Mucosa of rectum (tissue), 2 donors: ENCODE measurements around the gene HYAL1.

Source experiments
- H3K27ac ChIP-seq, 2 donors: one replicate each; pipeline ENCODE4 v1.7.0; 2013; ENCODE audit warnings: inconsistent platforms in 2 of 2, low read depth in 2 of 2, low read length in 2 of 2
- H3K27me3 ChIP-seq, 2 donors: one replicate each; pipeline ENCODE4 v1.7.0; 2013; ENCODE audit warnings: low read length in 2 of 2; ENCODE audit not compliant: control insufficient read depth in 2 of 2, insufficient read depth in 2 of 2
- H3K36me3 ChIP-seq, 2 donors: one replicate each; pipeline ENCODE4 v1.7.0; 2013; ENCODE audit warnings: low read length in 2 of 2; ENCODE audit not compliant: control insufficient read depth in 2 of 2, insufficient read depth in 2 of 2
- H3K4me1 ChIP-seq, 2 donors: one replicate each; pipeline ENCODE4 v1.7.0; 2013; ENCODE audit warnings: low read length in 2 of 2, mild to moderate bottlenecking in 1 of 2; ENCODE audit not compliant: control insufficient read depth in 2 of 2, insufficient read depth in 2 of 2
- H3K4me3 ChIP-seq, 2 donors: one replicate each; pipeline ENCODE4 v1.7.0; 2013; ENCODE audit warnings: low read length in 2 of 2
- H3K9ac ChIP-seq, 2 donors: one replicate each; pipeline ENCODE4 v1.7.0; 2013; ENCODE audit warnings: low read length in 2 of 2, low read depth in 1 of 2, mild to moderate bottlenecking in 1 of 2
- H3K9me3 ChIP-seq, 2 donors: one replicate each; pipeline ENCODE4 v1.7.0; 2013; ENCODE audit warnings: low read length in 2 of 2; ENCODE audit not compliant: control insufficient read depth in 2 of 2
- donor health status: healthy.
- donor health status: Normal muscosa, but diverticular disease.

Gene HYAL1

DNA sequence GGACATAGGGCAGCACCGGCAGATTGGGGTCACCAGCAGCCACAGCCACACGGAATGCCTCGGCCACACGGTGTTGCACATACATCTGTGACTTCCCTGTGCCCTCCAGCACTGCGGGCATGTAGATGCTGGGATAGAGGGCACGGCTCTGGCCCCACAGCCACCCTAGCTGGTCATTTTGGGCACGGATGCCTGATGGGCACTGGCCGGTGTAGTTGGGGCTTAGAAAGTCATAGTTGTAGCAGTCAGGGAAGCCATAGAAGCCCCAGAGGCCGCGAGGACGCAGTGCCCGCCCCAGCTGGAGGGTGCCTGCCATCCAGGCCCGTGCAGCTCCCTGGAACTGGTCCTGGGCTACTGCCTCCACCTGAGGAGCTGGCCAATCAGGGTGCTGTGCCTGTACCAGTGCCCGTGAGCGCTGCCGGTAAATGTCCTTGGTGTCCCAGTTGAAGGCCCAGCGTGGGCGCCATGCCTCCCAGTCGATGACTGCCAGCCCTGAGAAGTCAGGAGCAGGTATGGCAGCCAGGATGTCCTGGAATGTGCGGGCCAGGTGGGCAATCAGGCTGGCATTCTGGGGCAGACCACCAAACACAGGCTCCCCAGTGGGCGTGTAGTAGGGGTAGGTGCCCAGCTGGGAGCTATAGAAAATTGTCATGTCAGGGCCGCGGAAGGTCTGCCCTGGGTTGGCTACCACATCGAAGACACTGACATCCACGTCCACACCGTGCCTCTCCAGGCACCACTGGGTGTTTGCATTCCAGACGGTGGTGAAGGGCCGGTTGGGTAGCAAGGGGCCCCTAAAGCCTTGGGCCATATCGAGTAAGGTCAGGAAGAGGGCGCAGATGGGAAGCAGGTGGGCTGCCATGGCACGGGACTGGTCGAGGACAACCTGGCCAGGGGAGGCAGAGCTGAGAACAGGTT is 1.0 kb downstream of the HYAL1 start:
- H3K27ac ChIP-seq = peak overlapping the region in 1 of 2 donors; percentile 19
- H3K36me3 ChIP-seq = no peaks in the 10 kb centered on the region
- no peaks in the 10 kb centered on the region for H3K27me3 ChIP-seq
- no peaks in the 10 kb centered on the region for H3K9me3 ChIP-seq
- peaks cover 28 to 34% of the 10 kb centered on the region in 2 donors for H3K4me1 ChIP-seq
- H3K9ac ChIP-seq = no peak overlapping the region
- no peak overlapping the region for H3K4me3 ChIP-seq

DNA sequence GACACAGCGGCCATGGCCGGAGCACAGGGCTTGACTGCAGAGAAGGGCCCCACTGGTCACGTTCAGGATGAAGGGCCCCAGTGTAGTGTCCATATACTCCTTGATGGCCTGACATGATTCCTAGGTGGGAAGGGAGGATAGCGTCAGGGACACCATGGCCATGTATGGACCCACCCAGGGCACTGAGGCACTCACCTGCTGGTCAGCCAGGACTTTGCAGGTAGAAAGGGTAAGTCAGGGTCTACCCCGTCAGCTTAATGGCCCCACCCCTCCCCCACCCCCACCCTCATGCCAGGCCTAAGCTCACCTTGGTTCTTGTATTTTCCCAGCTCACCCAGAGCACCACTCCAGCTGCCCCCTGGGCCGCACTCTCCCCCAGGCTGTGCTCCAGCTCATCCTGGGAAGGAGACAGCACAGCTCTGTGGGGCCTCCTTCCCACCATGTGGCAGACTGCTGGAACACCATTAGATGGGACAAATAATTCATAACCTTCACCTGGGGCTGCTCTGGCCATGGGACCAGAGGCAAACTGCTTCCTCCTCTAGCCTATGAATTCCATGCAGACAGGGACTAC is 2.6 kb downstream of the HYAL1 start:
- H3K27me3 ChIP-seq = no peaks in the 10 kb centered on the region
- peaks cover 28 to 34% of the 10 kb centered on the region in 2 donors for H3K4me1 ChIP-seq
- H3K9ac ChIP-seq = peak overlapping the region; percentile 69 to 82
- H3K36me3 ChIP-seq = no peaks in the 10 kb centered on the region
- no peaks in the 10 kb centered on the region for H3K9me3 ChIP-seq
- peak overlapping the region; percentile 88 to 93 for H3K27ac ChIP-seq
- peak overlapping the region in 1 of 2 donors; percentile 66 for H3K4me3 ChIP-seq

DNA sequence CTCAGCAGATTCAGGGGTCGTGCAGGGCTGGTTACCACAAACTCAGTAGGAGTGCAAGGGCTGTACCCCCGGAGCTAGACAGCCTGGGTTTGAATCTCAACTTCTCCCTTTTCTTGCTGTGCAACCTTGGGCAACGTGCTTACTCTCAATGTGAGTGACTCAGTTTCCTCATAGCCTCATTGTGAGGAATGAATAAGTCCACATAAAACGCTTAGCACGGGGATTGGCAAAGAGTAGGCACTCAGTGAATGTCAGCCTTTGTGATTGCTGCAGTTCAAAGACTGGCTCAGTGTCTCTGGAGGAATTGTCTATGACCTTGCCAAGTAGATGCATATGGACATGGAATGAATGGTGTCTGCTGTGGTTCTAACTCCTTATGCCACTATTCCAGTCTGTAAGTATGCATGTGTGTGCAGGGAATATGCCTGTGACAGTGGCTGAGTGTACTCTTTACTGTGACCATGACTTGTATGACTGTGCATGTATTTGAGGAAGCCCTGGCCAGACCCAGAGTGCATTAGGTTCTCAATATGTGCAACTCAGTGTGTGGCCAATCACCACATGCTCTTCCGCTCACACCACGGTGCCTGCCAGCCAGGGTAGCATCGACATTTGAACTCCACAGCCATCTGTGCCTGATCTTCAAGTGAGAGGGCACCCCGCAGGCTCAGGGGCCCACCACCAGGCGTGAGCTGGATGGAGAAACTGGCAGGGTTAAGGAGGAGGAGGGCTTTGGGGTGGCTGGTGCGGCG is 3.3 kb downstream of the HYAL1 start:
- Histone ChIP-seq H3K9me3 (no peaks in the 10 kb centered on the region), H3K9ac (peak overlapping the region; percentile 69 to 82), H3K36me3 (no peaks in the 10 kb centered on the region), H3K4me3 (peak overlapping the region; percentile 66 to 70), H3K27ac (peak overlapping the region; percentile 88 to 93), H3K27me3 (no peaks in the 10 kb centered on the region), H3K4me1 (peaks cover 28 to 34% of the 10 kb centered on the region in 2 donors)

DNA sequence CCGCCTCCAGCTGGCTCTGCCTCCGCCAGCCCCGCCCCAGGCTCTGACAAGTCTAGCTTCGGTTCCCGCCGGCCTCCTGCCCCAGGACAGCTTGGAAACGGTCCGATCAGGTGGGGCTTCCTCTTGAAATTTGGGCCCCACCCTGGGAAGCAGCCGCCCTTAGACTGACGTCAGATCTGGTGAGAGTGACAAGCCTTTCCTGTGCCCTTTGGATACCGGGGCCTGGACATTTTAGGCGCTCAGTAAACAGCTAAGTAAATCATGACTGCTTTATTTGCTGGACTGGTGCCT is 3.8 kb downstream of the HYAL1 start:
- Histone ChIP-seq H3K9me3 (no peaks in the 10 kb centered on the region), H3K27ac (peak overlapping the region; percentile 88 to 93), H3K9ac (peak overlapping the region; percentile 69 to 82), H3K36me3 (no peaks in the 10 kb centered on the region), H3K27me3 (no peaks in the 10 kb centered on the region), H3K4me1 (peaks cover 28 to 34% of the 10 kb centered on the region in 2 donors), H3K4me3 (peak overlapping the region; percentile 66 to 70)

DNA sequence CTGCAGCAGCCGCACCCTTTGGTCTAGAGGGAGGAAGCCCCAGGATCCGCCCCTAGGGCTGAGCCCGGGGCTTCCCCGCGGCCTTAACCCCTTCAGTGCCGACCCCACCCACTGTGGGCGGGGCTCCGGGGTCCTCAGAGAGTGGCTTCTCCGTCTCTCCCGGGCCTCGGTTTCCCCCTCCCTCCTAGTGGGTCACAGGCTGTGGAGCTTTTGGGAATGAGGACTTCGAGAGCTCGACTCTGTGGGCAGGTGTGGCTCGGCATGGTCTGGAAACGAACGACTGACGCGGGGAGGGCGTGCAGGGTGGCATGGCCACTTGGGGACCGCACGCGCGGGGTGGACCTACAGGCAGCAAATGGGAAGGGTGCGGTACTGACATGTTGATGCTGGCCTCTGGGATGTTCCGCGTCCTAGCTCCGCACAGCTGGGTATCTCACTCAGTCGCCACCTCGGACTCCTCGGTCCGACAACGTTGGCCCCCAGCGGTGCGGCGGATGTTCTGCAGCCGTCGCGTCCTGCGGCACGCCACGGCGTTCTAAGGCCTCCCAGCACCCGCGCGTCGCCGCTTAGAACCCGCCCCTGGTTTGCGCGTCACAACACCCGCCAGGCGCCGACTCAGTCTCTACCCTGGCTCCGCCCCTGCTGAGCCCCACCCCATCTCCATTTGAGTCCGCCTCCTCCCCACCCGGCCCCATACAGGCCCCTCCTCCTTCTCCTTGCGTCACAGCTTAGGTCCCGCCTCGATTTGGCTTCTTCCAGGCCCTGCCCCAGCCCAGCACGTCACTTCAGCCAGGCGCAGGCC is 4.3 kb downstream of the HYAL1 start, which contains the start of the genes HYAL3 and NAA80:
HYAL3 (minus strand) TSS at position 570 of the 802 bp plus-strand sequence. CDS start 3,803 bp downstream, outside the sequence.
NAA80 (minus strand) TSS at position 570 of the 802 bp plus-strand sequence. CDS start 1,942 bp downstream, outside the sequence.
- Histone ChIP-seq H3K36me3 (no peaks in the 10 kb centered on the region), H3K9ac (peak within 1 kb of the TSS; percentile 90 to 99), H3K9me3 (no peaks in the 10 kb centered on the region), H3K4me3 (peak within 1 kb of the TSS; percentile 87 to 91), H3K27ac (peak within 1 kb of the TSS; percentile 96 to 97), H3K27me3 (no peaks in the 10 kb centered on the region), H3K4me1 (peaks cover 28 to 34% of the 10 kb centered on the region in 2 donors)

DNA sequence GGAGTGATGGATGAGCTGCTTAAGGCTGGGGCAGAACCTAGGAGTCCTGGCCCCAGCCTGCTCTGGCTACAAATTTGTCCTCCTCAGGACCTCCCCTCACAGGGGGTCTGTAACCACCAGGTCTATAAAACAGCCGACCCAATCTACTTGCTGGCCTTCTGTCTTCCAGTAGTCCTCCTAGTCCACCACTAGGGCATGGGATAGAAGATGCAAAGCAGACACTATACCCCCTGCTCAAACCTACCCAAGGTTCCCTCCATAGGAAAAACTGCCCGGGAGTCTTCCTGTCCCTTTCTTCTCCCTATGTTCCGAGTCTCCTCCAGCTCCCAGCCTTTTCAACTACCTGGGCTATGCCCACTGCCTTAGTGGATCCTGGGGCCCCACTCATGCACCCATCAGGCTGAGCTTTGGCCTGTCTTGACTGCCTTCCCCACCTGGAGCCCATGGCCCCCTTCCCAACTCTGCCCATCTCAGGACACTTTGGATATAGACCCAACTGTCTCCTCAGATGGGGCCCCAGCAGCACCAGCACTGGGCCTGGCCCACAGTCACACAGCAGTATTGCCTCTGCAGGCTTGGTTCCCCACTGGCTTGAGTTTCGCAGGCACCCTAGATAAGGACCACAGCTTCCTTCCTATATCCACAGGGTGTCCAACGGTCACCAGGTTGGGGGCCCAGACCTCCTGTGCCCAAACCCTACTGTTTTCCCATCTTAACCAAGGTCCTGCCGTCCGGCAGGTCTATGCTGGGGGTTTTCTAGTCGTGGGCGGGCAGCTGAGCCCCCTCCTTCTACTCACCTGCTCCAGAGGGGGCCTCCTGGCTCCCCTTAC is 5.3 kb downstream of the HYAL1 start:
- Histone ChIP-seq H3K27me3 (no peaks in the 10 kb centered on the region), H3K27ac (peak overlapping the region; percentile 96 to 97), H3K9ac (peak overlapping the region; percentile 90 to 99), H3K4me3 (peak overlapping the region; percentile 87 to 91), H3K36me3 (no peaks in the 10 kb centered on the region), H3K9me3 (no peaks in the 10 kb centered on the region), H3K4me1 (peaks cover 28 to 30% of the 10 kb centered on the region in 2 donors)

DNA sequence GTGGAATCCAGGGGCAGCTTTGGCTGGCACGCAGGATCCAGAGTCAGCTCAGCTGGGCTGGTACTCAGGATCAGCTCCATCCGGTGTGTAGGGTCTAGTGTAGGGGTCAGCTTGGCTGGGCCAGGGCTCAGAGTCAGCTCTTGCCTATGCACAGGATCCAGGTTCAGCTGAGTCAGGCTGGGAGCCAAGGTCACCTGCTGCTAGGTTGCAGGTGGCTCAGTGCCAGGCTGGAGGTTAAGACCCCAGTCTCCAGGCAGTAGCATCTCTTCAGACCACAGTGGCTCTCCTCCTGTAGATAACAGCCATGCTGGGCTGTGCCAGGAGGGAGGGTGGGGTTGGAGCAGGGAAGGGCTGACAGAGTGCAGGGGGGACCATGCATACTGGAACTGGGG is 6.0 kb downstream of the HYAL1 start:
- H3K4me3 ChIP-seq = no peak overlapping the region
- H3K9me3 ChIP-seq = no peaks in the 10 kb centered on the region
- H3K27ac ChIP-seq = no peak overlapping the region
- H3K36me3 ChIP-seq = no peaks in the 10 kb centered on the region
- no peak overlapping the region for H3K9ac ChIP-seq
- H3K27me3 ChIP-seq = no peaks in the 10 kb centered on the region
- peaks cover 30 to 35% of the 10 kb centered on the region in 2 donors for H3K4me1 ChIP-seq

DNA sequence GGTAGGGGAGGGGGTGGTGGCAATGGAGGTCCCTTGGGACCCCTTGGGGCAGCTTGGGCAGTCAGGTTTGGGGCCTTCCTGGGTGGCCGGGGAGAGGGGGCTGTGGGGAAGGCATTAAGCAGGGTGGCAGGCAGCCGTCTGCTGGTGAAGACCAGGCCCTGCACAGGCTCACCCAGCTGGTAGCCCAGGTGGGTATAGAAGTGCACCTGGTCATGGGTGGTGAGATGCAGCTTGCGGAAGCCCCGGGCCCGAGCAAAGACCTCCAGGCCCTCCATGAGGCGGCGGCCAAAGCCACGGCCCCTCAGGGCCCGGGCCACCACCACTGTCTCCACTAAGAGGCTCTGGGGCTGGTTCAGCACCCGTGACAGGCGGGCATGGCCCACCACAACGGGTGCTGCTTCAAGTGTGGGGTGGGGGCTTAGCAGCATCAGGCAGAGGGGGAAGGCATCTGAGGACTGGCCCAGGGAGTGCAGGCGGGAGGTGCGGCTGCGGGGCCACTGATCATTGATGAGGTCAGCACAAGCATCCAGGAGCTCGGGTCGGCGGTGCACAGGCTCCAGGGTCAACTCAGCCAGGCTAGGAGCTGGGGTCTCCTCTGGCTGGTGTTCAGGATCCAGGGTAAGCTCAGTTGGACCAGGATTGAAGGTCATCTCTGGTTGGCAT is 6.5 kb downstream of the HYAL1 start:
- H3K36me3 ChIP-seq = no peaks in the 10 kb centered on the region
- no peaks in the 10 kb centered on the region for H3K27me3 ChIP-seq
- peaks cover 30 to 35% of the 10 kb centered on the region in 2 donors for H3K4me1 ChIP-seq
- H3K9me3 ChIP-seq = no peaks in the 10 kb centered on the region
- no peak overlapping the region for H3K27ac ChIP-seq
- H3K4me3 ChIP-seq = no peak overlapping the region
- no peak overlapping the region for H3K9ac ChIP-seq
